RCC 7860 (cell line): ENCODE data around the gene GOLGA5.
A peak's percentile ranks its signal among the peaks of the same experiment; 100 is the strongest.
"Not testable (repeated sequence)": the region's sequence is repeated elsewhere in the genome, so short reads cannot be mapped to it uniquely, and the experiment has no call there.

Experiments used
- DNase-seq: peaks from one replicate; pipeline ENCODE4 v3.0.0-alpha.2; 2015; ENCODE audit warnings: low spot score
- FAIRE-seq: peaks from 2 replicates; lab custom pipeline; 2012; peaks lifted over from hg19 to GRCh38; lab: Jason Lieb, UNC

Gene GOLGA5

DNA sequence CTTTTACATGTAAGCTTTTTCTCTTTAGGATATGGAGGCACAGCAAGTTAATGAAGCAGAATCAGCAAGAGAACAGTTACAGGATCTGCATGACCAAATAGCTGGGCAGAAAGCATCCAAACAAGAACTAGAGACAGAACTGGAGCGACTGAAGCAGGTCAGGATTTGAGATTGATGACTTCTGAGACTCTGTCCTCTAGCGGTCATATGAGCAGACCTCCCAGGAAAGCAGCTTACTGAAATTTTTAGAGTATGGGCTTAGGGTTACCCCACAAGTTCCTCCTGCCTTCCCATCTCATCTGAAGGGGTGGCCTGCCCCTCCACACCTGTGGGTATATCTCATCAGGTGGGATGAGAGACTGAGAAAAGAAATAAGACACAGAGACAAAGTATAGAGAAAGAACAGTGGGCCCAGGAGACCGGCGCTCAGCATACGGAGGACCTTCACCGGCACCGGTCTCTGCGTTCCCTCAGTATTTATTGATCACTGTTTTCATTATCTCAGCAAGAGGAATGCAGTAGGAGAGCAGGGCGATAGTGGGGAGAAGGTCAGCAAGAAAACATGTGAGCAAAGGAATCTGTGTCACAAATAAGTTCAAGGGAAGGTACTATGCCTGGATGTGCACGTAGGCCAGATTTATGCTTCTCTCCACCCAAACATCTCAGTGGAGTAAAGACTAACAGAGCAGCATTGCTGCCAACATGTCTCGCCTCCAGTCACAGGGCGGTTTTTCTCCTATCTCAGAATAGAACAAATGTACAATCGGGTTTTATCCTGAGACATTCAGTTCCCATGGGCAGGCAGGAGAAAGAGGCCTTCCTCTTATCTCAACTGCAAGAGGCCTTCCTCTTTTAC is 25.8 kb downstream of the GOLGA5 start:
- not testable (repeated sequence) for DNase-seq, FAIRE-seq

GRCh38 chr14:92820536-92820840 is 26.4 kb downstream of the GOLGA5 start:
- FAIRE-seq, DNase-seq: not testable (repeated sequence)

DNA sequence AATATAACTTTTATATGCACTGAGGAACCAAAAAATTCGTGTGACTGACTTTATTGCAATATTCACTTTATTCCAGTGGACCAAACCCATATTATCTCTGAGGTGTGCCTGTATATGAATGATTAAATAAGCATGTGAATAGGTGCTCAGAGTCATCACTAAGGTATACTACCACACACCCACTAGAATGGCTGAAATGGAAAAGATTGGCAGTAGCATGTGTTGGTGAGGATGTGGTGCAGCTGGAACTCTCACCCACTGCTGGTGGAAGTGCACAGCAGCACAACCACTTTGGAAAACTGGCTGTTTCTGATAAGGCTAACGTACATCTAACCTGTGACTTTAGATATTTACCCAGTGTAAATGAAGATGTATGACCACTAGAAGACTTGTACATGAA is 36.8 kb downstream of the GOLGA5 start:
- no peak for DNase-seq
- no peak for FAIRE-seq

GRCh38 chr14:92832137-92832700 is 38.1 kb downstream of the GOLGA5 start:
- DNase-seq, result no peak
- no peak for FAIRE-seq

- FAIRE-seq, result no peak
These were observed 47.8 kb downstream of the GOLGA5 start for GRCh38 chr14:92841930-92842329.

DNA sequence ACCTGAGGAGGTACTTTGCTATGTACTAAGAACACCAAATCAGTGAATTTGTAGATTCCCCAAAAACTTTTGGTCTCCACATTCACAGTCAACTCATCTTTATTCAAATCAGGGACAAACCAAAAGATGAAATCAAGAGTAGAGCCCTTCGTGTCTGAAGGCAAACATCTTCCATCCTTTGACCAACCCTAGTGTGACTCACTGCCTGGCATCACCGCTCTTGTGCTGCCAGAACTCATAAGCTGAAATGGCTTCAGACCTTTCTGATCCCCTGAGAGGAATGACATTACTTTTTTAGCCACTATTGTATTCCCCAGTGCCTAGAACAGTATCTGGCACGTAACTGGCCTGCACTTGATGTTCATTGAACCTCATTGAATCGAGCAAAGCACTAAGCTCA is 50.1 kb downstream of the GOLGA5 start:
- DNase-seq, result no peak
- FAIRE-seq, result no peak

More at GRCh38 chr14:92841930-92842329, 47.8 kb downstream of the GOLGA5 start:
- DNase-seq, result no peak

DNA sequence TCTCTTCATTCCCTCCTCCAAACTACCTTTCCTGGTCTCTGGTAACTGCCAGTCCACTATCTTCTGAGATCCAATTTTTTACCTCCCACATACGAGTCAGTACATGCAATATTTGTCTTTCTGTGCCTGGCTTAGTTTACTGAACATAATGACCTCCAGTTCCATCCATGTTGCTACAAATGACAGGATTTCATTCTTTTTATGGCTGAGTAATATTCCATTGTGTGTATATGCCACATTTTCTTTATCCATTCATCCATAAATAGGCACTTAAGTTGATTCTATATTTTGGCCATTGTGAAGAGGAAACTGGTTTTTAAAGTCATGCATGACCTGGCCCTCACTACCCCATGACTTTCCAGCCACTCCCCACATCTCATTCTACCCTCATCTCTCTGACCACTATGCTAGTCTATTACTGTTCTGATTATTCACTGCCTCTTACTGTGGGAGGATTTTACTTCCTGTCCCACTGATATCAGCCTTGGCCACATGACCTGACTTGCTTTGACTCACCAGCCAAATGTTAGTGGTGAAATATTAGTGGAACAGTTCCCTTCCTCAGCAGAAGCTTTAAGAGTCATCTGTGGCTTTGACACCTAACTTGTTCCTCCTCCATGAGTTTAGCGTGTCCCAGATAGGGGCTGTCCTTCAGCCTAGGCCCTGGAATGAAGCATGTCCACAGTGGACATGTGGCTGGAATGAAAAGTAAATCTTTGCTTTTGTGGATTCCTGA is 52.2 kb downstream of the GOLGA5 start:
- FAIRE-seq (peak; percentile 74), DNase-seq (peak; percentile 80)

GRCh38 chr14:92847278-92847677 is 53.2 kb downstream of the GOLGA5 start:
- FAIRE-seq (no peak), DNase-seq (no peak)

GRCh38 chr14:92847749-92848148 is 53.6 kb downstream of the GOLGA5 start:
- DNase-seq (no peak), FAIRE-seq (no peak)

DNA sequence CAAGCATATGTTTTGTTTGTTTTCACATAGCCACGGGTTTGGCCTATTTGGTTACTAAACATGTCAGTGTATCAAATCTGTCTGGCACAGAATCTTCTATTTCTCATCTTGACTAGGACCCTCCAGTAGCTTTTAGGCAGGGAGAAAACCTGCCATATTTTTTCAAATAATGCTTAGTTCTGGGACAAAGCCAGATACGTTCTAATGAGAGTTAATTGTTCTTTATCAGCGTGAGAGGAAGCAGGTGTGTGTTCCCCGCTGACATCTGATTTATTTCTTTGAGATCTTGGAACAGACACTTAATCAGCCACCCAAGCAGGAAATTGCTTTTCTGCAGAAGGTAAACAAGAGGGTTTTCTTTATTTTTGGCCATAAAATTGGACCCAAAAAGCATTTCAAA is 54.8 kb downstream of the GOLGA5 start:
- DNase-seq (no peak), FAIRE-seq (no peak)

DNA sequence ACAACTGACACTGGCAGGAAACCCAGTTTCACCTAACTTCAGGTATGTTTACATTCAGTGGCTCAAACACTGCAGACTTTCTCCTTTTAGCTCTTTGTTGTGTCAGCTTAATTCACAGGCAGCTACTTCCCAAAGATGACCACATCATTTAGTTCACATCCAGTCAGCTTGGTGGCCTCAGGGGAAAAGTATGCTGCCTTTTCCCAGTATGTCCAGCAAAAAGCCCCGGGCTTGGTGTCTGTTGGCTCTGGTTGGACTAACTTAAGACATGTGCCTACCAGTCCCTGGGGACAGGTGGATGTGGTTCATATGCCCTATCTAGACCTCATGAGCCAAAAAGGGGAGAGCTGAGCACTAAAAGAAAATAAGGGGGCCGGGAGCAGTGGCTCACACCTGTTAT is 56.4 kb downstream of the GOLGA5 start:
- DNase-seq (no peak), FAIRE-seq (no peak)

- FAIRE-seq, result not testable (repeated sequence)
These were observed 59.0 kb downstream of the GOLGA5 start for GRCh38 chr14:92853136-92853535.

DNA sequence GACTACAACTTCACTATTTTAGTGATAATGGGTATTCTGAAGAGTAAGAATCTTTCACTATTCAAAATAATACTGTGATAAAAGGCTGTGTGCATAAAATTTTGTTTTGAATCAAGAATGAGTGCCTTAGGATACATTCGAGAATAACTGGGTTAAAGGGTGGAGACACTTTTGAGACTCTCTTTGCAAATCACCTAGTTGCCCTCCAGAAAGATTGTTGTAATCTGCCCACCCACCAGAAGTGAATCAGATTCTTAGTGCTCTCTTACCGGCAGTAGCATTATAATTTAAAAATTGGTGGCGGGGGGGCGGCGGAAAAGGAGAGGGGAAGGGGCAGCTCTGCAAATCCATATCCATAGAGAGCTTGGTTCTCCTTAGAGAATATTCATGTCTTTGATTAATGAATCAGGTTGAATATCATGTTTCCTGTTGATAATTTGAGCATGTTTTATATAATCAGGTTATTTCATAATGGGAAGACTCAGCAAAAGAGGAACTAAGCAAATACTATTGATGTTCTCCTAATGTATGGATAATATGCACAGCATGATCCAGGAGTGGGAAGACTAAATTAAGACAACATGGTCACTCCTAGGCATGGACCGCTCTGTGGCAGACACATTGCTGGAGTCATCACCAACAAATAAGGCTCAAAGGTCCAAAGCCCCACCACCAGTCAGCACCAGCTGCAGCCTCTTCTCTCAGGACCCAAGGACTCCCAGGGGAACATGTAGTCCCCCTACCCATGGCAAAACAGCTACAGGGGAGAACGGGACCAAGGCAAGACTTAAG is 66.1 kb downstream of the GOLGA5 start:
- FAIRE-seq, result no peak
- DNase-seq, result no peak

More at GRCh38 chr14:92853136-92853535, 59.0 kb downstream of the GOLGA5 start:
- DNase-seq, result not testable (repeated sequence)

GRCh38 chr14:92861856-92862745 is 68.0 kb downstream of the GOLGA5 start:
- no peak for FAIRE-seq
- no peak for DNase-seq

DNA sequence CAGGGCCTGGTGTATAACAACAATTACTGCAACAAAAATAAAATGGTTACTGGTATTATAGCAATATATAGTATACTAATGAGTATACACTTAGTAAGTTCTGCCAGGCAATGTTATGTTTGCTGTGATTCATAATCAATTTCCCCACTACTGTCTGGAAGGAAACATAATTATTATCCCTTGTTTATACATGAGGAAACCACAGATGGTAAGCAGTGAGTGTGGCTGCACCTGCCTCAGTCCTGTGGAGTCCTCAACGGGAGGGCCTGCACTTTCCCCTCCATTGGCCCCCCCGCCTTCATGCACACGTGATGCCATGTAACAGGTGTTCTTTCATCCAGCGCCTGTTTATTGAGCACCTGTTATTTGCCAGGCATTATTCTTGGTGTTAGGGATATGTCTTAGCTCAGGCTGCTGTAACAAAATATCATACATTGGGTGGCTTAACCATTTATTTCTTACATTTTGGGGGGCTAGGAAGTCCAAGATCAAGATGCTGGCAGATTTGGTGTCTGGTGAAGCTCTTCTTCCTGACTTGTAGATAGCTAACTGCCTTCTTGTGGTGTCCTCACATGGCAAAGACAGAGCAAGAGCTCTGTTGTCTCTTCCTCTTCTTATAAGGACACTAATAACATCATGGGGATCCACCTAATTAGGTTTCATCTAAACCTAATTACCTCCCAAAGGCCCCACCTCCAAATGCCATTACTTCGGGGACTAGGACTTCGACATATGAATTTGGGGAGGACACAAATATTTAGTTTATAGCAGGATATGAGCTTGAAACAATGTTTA is 69.4 kb downstream of the GOLGA5 start:
- no peak for FAIRE-seq
- DNase-seq, result no peak

GRCh38 chr14:92865674-92866073 is 71.6 kb downstream of the GOLGA5 start:
- DNase-seq, result no peak
- FAIRE-seq, result no peak

- DNase-seq, result no peak
- FAIRE-seq, result no peak
These were observed 72.2 kb downstream of the GOLGA5 start for GRCh38 chr14:92866181-92866752.

DNA sequence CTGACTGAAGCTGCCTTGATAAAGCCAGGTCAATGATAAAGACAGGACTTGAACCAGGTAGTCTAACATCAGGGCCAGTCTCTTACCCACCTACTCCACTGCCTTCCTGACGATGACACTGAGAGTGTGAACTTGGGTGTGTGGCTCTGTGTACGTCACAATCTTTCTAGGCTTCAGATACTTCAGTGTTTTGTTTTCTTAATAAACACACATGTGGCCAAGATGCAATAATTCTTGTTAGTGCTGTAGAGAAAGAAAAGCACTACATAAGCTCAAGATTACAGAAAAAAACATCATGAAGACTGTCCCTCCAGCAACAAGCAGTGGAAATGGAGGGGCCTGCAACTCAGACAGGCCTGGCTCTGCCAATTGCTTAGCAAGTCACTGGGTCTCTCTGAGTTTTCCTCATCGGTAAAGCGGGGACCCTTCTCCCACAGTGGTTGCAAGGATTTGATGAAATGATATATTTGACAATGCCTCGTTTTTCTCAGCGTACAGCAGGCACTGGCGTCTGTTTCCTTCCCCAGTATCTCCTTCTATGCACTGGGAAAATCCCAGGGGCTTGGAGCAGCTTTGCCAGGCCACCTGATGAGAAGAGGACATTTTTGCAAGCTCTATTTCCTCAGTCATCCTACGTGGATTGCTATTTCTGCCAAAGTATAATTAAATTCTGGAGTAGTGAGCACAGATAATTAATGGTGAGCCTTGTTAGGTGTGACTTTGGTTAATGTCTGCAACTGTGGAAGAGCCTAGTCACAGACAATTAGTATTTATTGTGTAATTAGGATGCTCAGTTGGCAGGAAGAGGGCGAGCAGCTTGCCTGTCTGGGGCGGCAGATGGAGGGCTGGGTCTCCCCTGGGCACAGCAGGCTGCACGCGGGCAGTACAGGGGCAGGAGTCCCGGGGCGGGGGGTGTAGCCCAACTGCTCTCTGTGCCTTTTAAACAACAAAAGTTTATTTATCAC is 73.1 kb downstream of the GOLGA5 start:
- FAIRE-seq (no peak), DNase-seq (no peak)
